Endothelial cell of umbilical vein (primary cell): ENCODE results near the gene EMCN. TPM values are rescaled to one million over a fixed set of nuclear protein-coding genes. Genes with fewer than 3 reads are reported as not detected.
"Not testable (repeated sequence)": the region's sequence is repeated elsewhere in the genome, so short reads cannot be mapped to it uniquely, and the experiment has no call there.

ENCODE experiments used
- BruUV-seq: library from RNA; stranded (reverse); fragments of 400-500 nt; replicated peaks from 2 replicates; lab custom pipeline; 2021; lab: Mats Ljungman, UMichigan
- CTCF ChIA-PET: fragments of 300-600, 350-600 bp; sonication (Branson Sonifier 250); formaldehyde crosslinking; loops from one replicate; lab custom pipeline; 2021; ENCODE audit warnings: antibody characterized with exemption, inconsistent platforms; lab: Charles Lee
- POLR2A ChIA-PET: fragments of 300-600, 350-600 bp; sonication (Branson Sonifier 250); formaldehyde crosslinking; loops from one replicate; lab custom pipeline; 2021; ENCODE audit warnings: antibody characterized with exemption, inconsistent platforms; lab: Charles Lee
- DNase-seq: peaks from one replicate; pipeline ENCODE4 v3.0.0-alpha.2; 2011; ENCODE audit warnings: low read depth, low spot score
- FAIRE-seq: peaks from 2 replicates; lab custom pipeline; 2011; peaks lifted over from hg19 to GRCh38; lab: Jason Lieb, UNC
- H2AFZ ChIP-seq: 2 replicates; pipeline ENCODE4 v1.6.0; 2012; ENCODE audit warnings: low read depth, low read length, control low read depth, inconsistent platforms
- H3K27ac ChIP-seq: 2 replicates; pipeline ENCODE4 v1.5.1; 2011; ENCODE audit warnings: low read depth, mild to moderate bottlenecking, control low read depth, low read length, moderate library complexity; ENCODE audit not compliant: insufficient read depth
- H3K27me3 ChIP-seq, 2 experiments: 2 replicates each; pipeline versions ENCODE4 v1.6.0 to v1.6.1; 2011; ENCODE audit warnings: low read length in 2 of 2, mixed read lengths in 1 of 2; ENCODE audit not compliant: control insufficient read depth in 2 of 2, insufficient read depth in 2 of 2
- H3K36me3 ChIP-seq, 2 experiments: 2 replicates in 1 of 2; 3 replicates in 1 of 2; pipeline ENCODE4 v1.5.1; 2011; ENCODE audit warnings: low read length in 2 of 2, mild to moderate bottlenecking in 1 of 2, moderate library complexity in 1 of 2; ENCODE audit not compliant: control insufficient read depth in 2 of 2, insufficient read depth in 2 of 2; ENCODE audit errors: extremely low read depth in 1 of 2
- H3K4me1 ChIP-seq: 3 replicates; pipeline ENCODE4 v1.5.1; 2011; ENCODE audit warnings: mild to moderate bottlenecking, low read length; ENCODE audit not compliant: control insufficient read depth, insufficient read depth; ENCODE audit errors: extremely low read depth
- H3K4me2 ChIP-seq: 2 replicates; pipeline ENCODE4 v1.6.1; 2011; ENCODE audit warnings: low read length, control low read depth, mixed read lengths; ENCODE audit not compliant: insufficient read depth
- H3K4me3 ChIP-seq, 3 experiments: fragments of 200-600 bp in 1 of 3; sonication (generic), shearing (Covaris generic) in 1 of 3; replicated peaks in 1 of 3; 2 replicates each; pipeline ENCODE4 v1.5.1; 2011 to 2016; ENCODE audit warnings: control low read depth in 3 of 3, low read length in 3 of 3, mild to moderate bottlenecking in 2 of 3, inconsistent platforms in 1 of 3, low read depth in 1 of 3, moderate library complexity in 1 of 3; ENCODE audit not compliant: insufficient read depth in 1 of 3
- H3K79me2 ChIP-seq: 2 replicates; pipeline ENCODE4 v1.6.0; 2012; ENCODE audit warnings: low read length, inconsistent platforms; ENCODE audit not compliant: control insufficient read depth, insufficient read depth
- H3K9ac ChIP-seq: replicated peaks from 2 replicates; pipeline ENCODE3; 2011; ENCODE audit warnings: low read length, control low read depth; ENCODE audit not compliant: insufficient read depth; ENCODE audit errors: extremely low read depth
- H3K9me1 ChIP-seq: replicated peaks from 3 replicates; pipeline ENCODE4 v1.6.0; 2011; ENCODE audit warnings: mild to moderate bottlenecking, low read length; ENCODE audit not compliant: control insufficient read depth, insufficient read depth; ENCODE audit errors: extremely low read depth
- H3K9me3 ChIP-seq: replicated peaks from 2 replicates; pipeline ENCODE4 v1.5.1; 2012; ENCODE audit warnings: low read length, inconsistent platforms; ENCODE audit not compliant: control insufficient read depth, insufficient read depth
- H4K20me1 ChIP-seq: replicated peaks from 2 replicates; pipeline ENCODE3; 2011; ENCODE audit warnings: mild to moderate bottlenecking, low read length; ENCODE audit not compliant: control insufficient read depth, insufficient read depth; ENCODE audit errors: extremely low read depth
- EZH2 ChIP-seq: IDR thresholded peaks from 2 replicates; pipeline ENCODE4 v1.6.1; 2012; ENCODE audit warnings: borderline replicate concordance, low read depth, mild to moderate bottlenecking, moderate library complexity, low read length, inconsistent platforms; ENCODE audit not compliant: severe bottlenecking
- GATA2 ChIP-seq: IDR thresholded peaks from 2 replicates; pipeline ENCODE4 v1.7.0; 2011; ENCODE audit warnings: low read depth, mild to moderate bottlenecking, moderate library complexity, mixed read lengths, low read length; ENCODE audit not compliant: insufficient read length, insufficient read depth
- MYC ChIP-seq: IDR thresholded peaks from one replicate; pipeline ENCODE4 v1.6.1; 2011; ENCODE audit warnings: mild to moderate bottlenecking, low read depth, low read length
- POLR2AphosphoS5 ChIP-seq: IDR thresholded peaks from 2 replicates; pipeline ENCODE4 v1.6.1; 2012; ENCODE audit warnings: low read depth, mild to moderate bottlenecking, control low read depth, low read length, moderate library complexity; ENCODE audit not compliant: insufficient read depth
- dilution Hi-C: fragments of 300-500 bp; cut with MboI; formaldehyde crosslinking; loops from one replicate; pipeline ENCODE4 v1.15.0; 2019; ENCODE audit warnings: low sequenced_read_pairs; ENCODE audit not compliant: extremely low pct_ligation_motif_present
- intact Hi-C: fragments of 100-400 bp; cut with micrococcal nuclease; formaldehyde crosslinking; loops from one replicate; pipeline ENCODE4 v1.10.0; 2022
- polyA plus RNA-seq, 4 experiments: library from polyadenylated mRNA; depleted of rRNA in 3 of 4; stranded (reverse) in 3 of 4; unstranded in 1 of 4; fragments of >200 nt; gene quantifications; 2 replicates each; pipeline versions ENCODE4 v1.2.1 to v1.2.3, GENCODE V29; 2011 to 2012; ENCODE audit warnings: missing spikeins in 1 of 4
- total RNA-seq: library from RNA; stranded (reverse); gene quantifications from 2 replicates; pipeline ENCODE4 v1.2.3, GENCODE V29; 2021

The EMCN gene
- total and polyA plus RNA-seq, 2 donors (not counting 3 experiments of a cell fraction or from before 2014, with no cell fraction given), result 51.6 to 97.3 TPM

- TF ChIP-seq GATA2, result no peak
- no peak for TF ChIP-seq MYC
- TF ChIP-seq POLR2AphosphoS5, result no peak
- no peak for TF ChIP-seq EZH2
- FAIRE-seq, result no peak
Observed at GRCh38 chr4:100357542-100357941, 160.3 kb downstream of the EMCN start.

GRCh38 chr4:100356172-100356571 is 161.7 kb downstream of the EMCN start:
- H3K9me1 ChIP-seq, result no peaks in the 10 kb centered on the region
- H3K9ac ChIP-seq, result no peak overlapping the region
- FAIRE-seq (no peak), DNase-seq (no peak)
- no peaks in the 10 kb centered on the region for H4K20me1 ChIP-seq
- ChIA-PET POLR2A (no interaction called here), CTCF (interaction anchor here (1.2 to 1.6 kb wide), 2 partner anchors 16 to 263 kb away, joined by 3 read pairs; no protein-coding TSS in a partner anchor)
- no peaks in the 10 kb centered on the region for H3K9me3 ChIP-seq
- no peak overlapping the region for H2AFZ ChIP-seq
- H3K4me1 ChIP-seq, result no peaks in the 10 kb centered on the region
- no peak for TF ChIP-seq MYC
- no TSS peak for BruUV-seq
- H3K79me2 ChIP-seq, result no peaks in the 10 kb centered on the region
- intact Hi-C loops (no loop called here), dilution Hi-C loops (no loop called here)
- H3K4me3 ChIP-seq, result no peak overlapping the region
- no peak overlapping the region for H3K4me2 ChIP-seq
- no peaks in the 10 kb centered on the region for H3K27me3 ChIP-seq
- no peak overlapping the region for H3K27ac ChIP-seq
- H3K36me3 ChIP-seq, result no peaks in the 10 kb centered on the region

More at GRCh38 chr4:100357542-100357941, 160.3 kb downstream of the EMCN start:
- ChIA-PET POLR2A (no interaction called here), CTCF (no interaction called here)
- H3K4me2 ChIP-seq, result no peak overlapping the region
- BruUV-seq, result no TSS peak
- no peaks in the 10 kb centered on the region for H3K9me1 ChIP-seq
- no peak overlapping the region for H3K27ac ChIP-seq
- no peaks in the 10 kb centered on the region for H3K9me3 ChIP-seq
- no peaks in the 10 kb centered on the region for H4K20me1 ChIP-seq
- H3K27me3 ChIP-seq, result no peaks in the 10 kb centered on the region
- no peaks in the 10 kb centered on the region for H3K36me3 ChIP-seq
- intact Hi-C loops (no loop called here), dilution Hi-C loops (no loop called here)
- DNase-seq, result no peak
- no peak overlapping the region for H3K4me3 ChIP-seq
- H2AFZ ChIP-seq, result no peak overlapping the region
- no peak overlapping the region for H3K9ac ChIP-seq
- H3K4me1 ChIP-seq, result peaks cover 8% of the 10 kb centered on the region
- no peaks in the 10 kb centered on the region for H3K79me2 ChIP-seq

GRCh38 chr4:100352352-100352751 is 165.5 kb downstream of the EMCN start:
- CTCF ChIA-PET, dilution Hi-C loops, H3K9me1 ChIP-seq, H2AFZ ChIP-seq, H3K9ac ChIP-seq, DNase-seq, H3K4me3 ChIP-seq, H3K9me3 ChIP-seq, intact Hi-C loops, H3K4me2 ChIP-seq, H3K79me2 ChIP-seq, H3K27ac ChIP-seq, FAIRE-seq, H4K20me1 ChIP-seq, POLR2A ChIA-PET, H3K36me3 ChIP-seq, BruUV-seq, H3K27me3 ChIP-seq: not testable (repeated sequence)
- H3K4me1 ChIP-seq, result peaks cover 15% of the 10 kb centered on the region
